ENCODE measurements around the gene SLC38A5.
A peak's percentile ranks its signal among the peaks of the same experiment; 100 is the strongest.

SLC38A5 gene

GRCh38 chrX:48490661-48491060 lies 20.6 kb upstream of the SLC38A5 start:
- no peak for DNase-seq

DNA sequence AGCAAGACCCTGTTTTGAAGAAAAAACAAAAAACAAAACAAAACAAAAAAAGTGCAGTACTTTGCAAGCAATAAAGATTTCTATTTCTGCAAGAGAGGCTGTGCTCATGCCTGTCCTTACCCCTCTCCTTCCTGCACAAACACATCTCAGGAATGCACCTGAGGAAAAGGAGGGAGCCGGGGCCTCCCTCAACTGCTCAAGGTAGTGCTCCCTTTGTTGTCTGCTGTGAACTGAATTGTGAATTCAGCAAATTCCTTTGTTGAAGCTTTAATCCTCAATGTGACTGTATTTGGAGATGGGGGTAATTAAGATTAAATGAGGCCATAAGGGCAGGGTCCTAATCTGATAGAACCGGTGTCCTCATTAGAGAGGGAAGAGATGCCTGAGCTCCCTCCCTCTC lies 19.8 kb upstream of the SLC38A5 start:
- no peak for DNase-seq

DNA sequence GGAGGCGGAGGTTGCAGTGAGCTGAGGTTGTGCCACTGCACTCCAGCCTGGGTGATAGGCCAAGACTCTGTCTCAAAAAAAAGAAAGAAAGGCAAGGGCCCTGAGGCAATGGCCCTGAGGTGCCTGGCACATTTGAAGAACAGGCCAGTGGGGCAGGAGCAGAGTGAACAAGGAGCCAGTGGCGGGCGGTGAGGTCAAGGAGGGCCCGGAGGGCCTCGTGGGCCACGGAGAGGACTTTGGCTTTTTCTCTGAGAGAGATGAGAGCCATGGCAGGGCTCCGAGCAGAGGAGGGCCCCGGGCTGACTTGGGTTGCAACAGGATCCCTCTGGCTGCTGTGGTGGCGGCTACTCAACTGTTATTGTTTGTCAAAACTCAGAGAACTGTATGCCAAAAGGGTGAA lies 19.2 kb upstream of the SLC38A5 start:
- DNase-seq, result no peak

- no peak for DNase-seq
Observed at GRCh38 chrX:48488034-48488433, 18.0 kb upstream of the SLC38A5 start.

- DNase-seq, result peak; percentile 85
Observed at GRCh38 chrX:48487362-48487798, 17.3 kb upstream of the SLC38A5 start.

- no peak for DNase-seq
Observed at GRCh38 chrX:48482526-48482925, 12.5 kb upstream of the SLC38A5 start.

DNA sequence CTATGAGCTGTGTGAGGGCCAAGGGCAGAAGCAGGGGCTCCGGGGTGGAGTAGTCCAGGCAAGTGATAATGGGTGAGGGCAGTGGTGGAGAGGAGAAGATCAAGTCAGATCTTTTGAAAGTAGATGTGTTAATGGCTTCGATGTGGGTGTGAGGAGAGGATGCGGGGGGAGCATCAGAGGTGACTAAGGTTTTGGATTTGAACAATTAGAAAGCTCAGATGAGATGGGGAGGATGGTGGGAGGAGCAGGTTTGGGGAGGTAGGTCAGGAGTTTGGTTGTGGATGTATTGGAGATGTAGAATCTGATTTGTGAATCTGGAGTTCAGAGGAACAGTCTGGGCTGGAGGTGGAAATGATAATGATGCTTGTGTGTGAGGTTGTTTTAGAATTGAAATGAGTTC lies 10.5 kb upstream of the SLC38A5 start:
- DNase-seq, result no peak

DNA sequence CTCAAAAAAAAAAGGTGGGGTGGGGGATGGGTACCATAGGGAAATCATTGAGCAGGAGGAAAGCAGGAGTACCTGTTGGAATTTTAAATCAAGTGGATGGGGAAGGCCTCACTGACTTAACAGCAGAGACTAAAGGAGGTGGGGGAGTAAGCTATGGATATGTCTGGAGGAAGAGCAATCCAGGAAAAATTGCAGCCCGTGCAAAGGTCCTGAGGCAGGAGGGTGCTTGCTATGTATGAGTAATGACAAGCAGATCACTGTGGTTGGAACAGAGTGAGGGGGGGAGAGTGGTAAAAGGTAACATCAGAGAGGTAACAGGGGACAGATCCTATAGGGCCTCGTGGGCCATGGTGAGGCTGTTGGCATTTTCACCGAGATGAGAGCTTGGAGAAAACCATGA lies 10.1 kb upstream of the SLC38A5 start:
- no peak for DNase-seq

DNA sequence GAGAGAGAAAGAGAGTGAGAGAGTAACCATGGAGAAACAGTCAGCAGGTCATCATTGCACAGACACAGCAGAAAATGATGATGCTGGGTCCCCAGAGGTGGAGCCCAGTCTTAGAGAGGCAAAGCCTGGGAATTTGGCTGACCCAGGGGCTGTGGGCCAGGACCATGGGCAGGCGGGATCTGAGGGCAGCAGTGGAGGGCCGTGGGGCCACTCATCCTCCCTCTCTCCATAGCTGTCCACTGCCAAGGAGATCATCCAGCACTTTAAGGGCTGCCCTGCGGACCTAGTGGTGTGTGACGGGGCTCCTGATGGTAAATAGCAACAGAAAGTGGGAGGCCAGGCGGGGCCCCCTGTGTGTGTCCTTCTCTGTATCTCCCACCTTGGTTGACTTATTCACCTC lies 8.7 kb upstream of the SLC38A5 start:
- DNase-seq, result no peak

GRCh38 chrX:48477960-48478755 lies 8.1 kb upstream of the SLC38A5 start:
- DNase-seq, result no peak

- DNase-seq, result no peak
Observed at GRCh38 chrX:48476919-48477318, 6.9 kb upstream of the SLC38A5 start.

- peak; percentile 91 for DNase-seq
Observed at GRCh38 chrX:48475774-48476577, 5.9 kb upstream of the SLC38A5 start, which contains the start of gene FTSJ1. Gene FTSJ1 (plus strand): TSS chrX:48476199. CDS start chrX:48478048, 1,849 bp downstream.

DNA sequence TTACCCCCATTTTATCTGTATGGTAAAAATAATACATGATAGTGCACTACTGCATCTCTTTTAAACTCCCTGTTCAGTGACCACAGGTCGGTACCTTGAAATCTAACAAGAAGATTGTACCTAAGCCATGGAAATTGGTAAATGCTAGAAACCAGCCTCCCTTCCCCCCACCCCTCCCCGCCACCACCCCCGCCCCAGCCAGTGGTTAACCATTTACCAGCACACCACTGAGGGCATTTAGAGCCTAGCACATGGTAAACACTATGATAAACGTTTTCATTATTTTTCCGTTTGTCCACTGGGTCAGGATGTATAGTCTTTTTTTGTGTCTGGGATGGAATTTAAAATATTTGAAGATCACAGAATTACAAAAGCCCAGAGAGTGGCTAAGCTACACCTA lies 5.2 kb upstream of the SLC38A5 start:
- DNase-seq, result no peak

DNA sequence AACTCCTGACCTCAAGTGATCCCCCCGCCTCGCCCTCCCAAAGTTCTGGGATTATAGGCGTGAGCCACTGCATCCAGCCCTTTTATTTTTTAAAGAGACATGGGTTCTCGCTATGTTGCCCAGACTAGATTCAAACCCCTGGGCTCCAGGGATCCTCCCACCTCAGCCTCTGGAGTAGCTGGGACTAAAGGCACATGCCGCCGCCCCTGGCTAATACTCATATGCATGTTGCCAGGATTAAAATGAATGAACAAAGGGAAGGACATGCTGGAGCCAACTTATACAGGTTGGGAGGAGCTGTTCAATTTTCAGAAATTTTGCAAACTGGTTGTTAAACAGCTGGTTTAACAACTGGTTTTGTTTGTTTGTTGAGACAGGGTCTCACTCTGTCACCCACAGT lies 4.5 kb upstream of the SLC38A5 start:
- DNase-seq, result no peak

DNA sequence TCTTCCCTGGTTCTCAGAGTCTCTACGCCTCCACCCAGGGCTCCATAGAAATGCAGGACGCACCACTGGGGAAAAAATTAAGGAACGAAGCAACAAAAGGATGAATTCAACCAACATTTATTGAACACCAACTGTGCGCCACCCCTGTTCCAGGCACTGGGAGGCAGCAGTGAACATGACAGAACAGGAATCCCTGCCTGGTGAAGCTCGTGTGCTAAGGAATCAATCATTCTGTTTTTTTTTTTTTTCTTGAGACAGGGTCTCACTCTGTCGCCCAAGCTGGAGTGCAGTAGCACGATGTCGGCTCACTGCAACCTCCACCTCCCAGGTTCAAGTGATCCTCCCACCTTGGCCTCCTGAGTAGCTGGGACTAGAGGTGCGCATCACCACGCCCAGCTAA lies 4.1 kb upstream of the SLC38A5 start:
- DNase-seq, result no peak

DNA sequence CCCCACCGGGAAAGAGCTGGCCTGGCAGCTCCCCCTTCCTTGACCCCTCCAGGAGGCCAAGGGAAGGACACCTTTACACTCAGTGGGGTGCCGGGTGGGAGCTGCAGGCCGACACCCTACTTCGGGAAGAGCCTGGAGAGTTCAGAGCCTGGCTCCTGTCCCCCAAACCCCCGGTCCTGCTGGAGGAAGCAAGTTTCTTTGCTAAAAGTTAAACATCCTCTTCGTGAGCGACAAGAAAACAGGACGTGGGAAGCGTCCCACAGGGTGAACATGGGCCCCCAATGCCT lies 3.6 kb upstream of the SLC38A5 start:
- no peak for DNase-seq

DNA sequence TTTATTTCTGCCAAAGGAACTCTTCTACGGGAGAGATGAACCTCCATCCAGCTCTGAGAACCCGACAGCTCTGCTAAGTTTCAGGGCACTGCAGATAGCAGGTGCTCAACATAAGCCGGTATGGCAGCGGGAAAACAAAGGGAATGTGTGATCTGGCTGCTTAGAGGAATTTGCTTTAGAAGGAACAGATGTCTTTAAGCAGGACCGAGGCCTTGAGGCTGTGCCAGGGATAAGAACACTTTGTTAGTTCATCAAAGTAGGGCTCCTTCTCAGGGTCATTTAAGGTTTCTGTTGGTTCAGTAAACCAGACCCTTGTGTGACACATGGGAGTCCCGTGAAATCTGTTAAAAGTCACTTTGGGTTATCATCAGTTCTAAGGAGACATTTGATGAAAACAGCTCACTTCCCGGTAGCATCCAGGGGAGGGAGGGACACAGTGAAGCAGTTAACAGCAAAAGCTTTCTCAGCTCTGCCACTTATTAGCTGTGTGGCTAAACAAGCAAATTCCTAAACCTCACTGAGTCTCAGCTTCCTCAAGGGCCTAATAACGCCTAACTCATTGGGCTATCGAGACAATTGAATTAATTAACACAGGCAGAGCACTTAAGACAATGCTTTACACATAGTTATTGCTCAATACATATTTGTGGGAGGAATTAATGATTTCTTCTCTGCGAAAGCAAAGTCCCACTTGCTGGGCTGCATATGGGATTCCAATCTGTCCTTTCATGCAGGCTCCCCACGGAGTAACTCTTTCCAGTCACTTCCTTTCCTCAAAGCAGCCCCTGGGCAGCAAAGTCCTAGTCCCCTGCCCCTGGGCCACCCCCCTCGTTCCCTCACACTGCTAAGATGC lies 3.0 kb upstream of the SLC38A5 start:
- no peak for DNase-seq

DNA sequence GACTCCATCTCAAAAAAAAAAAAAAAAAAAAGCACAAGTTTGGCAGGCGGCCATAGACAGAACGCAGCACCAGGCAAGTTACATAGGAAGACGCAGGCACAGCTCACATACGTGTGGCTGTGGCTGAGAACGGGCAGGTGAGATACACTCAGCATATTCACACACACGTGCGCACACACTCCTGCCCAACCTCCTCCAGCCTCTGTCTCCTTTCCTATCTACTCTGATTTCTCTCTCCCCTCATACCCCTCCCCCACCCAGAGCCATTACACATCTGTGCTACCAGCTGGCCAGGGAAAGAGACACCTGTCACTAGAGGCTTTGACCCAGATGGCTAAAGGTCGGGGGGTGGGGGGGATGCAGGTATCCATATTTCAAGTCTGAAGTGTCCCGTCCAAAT lies 2.2 kb upstream of the SLC38A5 start:
- no peak for DNase-seq

DNA sequence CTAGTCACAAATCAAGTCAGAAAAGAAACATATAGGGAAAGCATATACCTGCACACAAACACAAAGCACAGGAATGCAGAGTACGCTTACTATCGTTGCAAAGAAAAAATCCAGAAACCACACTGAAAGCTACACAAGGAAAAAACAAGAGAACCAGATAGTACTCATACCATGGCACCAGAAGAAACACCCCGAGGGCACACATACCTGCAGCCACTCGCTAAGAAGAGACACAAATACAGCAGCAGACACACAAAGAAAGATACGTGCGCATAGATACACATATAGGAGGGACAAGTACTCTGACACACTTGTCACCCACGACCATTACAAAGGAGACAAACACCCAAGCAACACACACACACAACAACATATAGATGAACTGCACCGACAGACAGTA lies 1.4 kb upstream of the SLC38A5 start:
- no peak for DNase-seq

DNA sequence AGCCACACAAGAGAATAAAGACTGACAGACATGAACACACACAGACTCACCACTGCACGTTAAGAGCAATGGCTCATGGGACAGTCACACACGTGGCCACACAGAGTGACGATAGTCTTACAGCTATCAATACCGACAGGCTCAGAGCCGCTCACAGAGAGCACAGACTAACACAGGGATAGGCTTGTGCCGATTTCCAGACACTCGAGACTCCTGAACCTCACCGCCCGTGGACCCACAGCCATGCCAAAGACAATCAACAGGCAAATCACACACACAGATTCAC lies 716 bp upstream of the SLC38A5 start:
- no peak for DNase-seq

- peak; percentile 10 for DNase-seq
Observed at GRCh38 chrX:48468693-48469691, 1.1 kb downstream of the SLC38A5 start.

DNA sequence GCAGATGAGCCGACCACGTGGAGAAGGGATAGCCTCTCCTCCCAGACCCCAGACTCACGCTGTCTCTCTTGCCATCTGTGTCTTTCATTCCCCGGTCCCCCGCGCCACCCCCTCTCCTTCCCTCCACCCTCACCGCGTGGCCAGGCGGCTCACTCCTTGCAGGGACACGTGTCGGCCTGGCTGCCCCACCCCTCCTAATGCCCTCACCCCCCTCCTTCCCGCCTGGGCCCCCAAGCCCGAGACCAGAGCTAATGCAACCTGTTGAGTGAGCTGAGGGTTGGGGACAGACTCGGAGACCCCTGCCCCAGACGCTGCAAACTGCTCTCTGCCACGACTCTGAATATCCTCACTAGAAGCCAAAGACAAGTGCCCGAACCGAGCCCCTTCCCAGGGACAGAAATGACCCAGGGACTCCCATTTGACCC lies 1.8 kb downstream of the SLC38A5 start:
- peak; percentile 7 for DNase-seq

Measured in fibroblast of skin of right quadriceps (primary cell).